Bone marrow (tissue), 2 donors: ENCODE results near the gene RERE.
A peak's percentile ranks its signal among the peaks of the same experiment; 100 is the strongest.
"Not testable (repeated sequence)": the region's sequence is repeated elsewhere in the genome, so short reads cannot be mapped to it uniquely, and the experiment has no call there.

ENCODE experiments used
- DNase-seq, 2 donors: peaks; one replicate each; lab custom pipeline; 2025; lab: John Stamatoyannopoulos, UW

RERE gene

DNA sequence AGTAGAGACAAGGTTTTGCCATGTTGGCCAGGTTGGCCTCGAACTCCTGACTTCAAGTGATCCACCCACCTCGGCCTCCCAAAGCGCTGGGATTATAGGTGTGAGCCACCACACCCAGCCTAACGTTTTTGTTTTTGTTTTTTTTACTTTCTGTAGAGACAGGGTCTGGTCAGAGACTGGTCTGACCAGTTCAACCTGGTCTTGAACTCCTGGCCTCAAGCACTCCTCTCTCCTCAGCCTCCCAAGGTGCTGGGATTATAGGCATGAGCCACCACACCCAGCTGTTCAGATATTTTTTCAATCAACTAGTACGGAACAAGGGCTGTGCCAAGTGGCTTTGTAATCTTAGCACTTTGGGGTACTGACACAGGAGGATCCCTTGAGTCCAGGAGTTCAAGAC, 209.5 kb downstream of the RERE start:
- DNase-seq, result no peak

GRCh38 chr1:8604041-8604945, 213.1 kb downstream of the RERE start:
- DNase-seq, result peak in 1 of 2 donors; percentile 40

GRCh38 chr1:8603220-8603616, 214.2 kb downstream of the RERE start:
- DNase-seq, result no peak

- no peak for DNase-seq
These were observed 214.8 kb downstream of the RERE start for GRCh38 chr1:8602471-8603219.

DNA sequence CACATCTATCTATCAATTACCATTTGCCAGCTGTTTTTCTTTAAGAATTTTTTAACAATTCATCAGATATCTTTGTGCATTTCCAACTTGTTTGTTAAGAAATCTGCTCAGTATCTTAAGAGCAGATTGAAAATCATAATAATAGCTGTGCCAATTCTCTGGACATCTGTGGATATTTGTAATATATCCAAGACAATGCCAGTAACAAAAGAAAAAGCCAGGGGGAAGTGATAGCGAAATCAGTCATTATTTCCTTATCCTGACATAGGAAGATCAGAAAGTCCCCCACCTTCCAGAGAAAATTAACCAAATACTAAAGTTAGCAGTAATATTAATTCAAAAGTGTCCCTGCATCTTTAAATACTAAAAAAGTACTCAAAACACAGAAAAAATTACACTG, 217.1 kb downstream of the RERE start:
- DNase-seq, result no peak

DNA sequence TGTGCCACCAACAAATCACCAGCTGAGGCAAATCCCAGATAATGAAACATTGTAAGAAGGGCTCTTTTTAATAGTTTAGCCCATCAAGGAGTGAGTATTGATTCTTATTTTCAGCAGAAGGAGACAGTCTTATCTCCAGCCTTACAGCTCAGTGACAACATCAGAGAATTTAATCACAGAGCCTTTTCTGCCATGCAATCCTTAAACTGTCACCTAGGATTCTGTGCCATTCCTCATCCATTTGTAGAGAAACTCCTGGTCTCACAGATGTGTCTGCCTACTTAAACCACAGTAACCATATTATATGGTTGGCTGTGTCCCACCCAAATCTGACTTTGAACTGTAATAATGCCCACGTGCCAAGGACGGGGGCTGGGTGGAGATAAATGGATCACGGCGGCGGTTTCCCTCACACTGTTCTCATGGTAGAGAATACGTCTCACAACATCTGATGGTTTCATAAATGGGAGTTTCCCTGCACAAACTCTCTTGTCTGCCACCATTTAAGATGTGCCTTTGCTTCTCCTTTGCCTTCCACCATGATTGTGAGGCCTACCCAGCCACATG, 217.7 kb downstream of the RERE start:
- no peak for DNase-seq

- DNase-seq, result no peak
These were observed 218.7 kb downstream of the RERE start for GRCh38 chr1:8598783-8599182.

DNA sequence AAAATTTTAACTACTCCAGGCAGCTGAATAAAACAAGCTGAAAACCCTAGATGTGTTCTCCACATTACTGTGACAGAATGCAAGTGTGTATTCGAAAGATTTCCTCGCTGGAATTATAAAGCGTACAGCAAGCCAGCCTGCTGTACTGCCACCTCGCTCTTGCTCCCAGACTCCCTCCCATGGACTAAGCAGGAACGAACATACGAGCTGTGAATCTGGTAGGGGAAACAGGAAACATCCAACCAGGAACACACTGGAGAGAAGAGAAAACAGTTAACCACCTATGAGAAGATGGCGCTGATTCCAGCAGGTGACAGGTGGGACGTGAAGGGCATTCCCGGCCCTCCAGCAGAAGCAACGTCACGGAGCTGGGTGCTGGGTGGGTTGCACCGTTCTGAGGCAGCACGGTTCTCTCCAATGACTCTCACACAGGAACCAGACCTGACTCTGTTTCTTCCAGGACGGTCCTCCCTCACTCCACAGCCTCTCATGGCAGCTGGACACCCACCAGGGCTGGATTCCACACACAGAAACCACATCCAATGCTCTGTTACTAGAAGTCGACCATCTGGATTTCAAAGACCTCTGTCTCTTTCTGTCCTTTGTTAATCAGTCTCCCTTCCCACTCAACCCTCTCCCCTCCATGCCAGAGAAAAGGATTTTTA, 219.2 kb downstream of the RERE start:
- no peak for DNase-seq

GRCh38 chr1:8597455-8597854, 220.0 kb downstream of the RERE start:
- DNase-seq, result no peak

DNA sequence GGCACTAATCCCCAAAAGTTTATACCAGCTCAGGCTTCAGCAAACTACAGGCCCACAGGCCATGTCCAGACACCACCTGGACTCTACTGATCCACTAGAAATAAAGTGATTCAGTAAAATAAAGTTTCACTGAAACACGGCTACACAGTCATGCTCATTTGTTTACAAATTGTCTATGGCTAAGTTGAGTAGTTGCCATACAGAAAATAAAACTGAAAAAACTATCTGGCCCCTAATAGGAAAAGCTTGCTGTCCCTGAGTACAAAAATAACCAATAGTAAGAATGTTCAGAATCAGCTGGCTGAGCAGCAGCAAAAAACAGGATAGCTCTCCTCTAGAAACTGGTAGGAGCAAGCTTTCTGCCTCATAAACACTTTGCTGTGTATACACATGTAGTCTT, 221.5 kb downstream of the RERE start:
- no peak for DNase-seq

- DNase-seq, result no peak
These were observed 222.1 kb downstream of the RERE start for GRCh38 chr1:8595332-8595731.

GRCh38 chr1:8593292-8593691, 224.1 kb downstream of the RERE start:
- DNase-seq, result not testable (repeated sequence)

GRCh38 chr1:8591569-8591968, 225.9 kb downstream of the RERE start:
- DNase-seq, result no peak

DNA sequence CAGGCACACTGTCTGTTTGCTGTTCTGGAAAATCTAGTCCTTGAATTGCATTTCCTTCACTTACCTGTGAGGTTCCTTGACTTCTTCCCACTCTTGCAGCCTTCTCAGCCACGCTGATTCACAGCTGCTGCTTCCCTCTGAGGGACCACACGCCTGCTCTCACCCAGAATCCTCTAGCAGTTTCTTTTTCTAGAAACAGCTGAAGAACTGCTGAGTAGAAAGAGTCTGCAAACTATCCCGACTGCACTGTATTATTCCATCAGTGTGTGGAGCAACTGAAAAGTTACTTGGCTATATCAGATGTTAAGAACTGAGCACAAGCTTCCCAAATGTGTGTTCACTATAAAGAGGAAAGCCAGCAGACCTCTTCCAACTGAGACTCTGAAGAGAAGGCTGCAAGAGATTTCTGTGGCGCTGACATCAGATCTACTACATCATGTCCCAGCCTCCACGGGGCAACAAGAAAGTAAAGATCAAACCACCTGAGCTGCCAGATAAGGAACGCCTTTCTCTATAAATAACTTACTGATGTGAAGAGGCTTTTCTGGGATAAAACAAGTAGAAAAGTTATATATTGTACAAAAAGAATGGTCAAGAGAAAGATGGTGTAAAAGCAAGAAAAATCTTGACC, 226.6 kb downstream of the RERE start:
- DNase-seq, result peak in 1 of 2 donors; percentile 30

- no peak for DNase-seq
These were observed 227.9 kb downstream of the RERE start for GRCh38 chr1:8589571-8589970.

GRCh38 chr1:8587784-8588183, 229.7 kb downstream of the RERE start:
- no peak for DNase-seq

DNA sequence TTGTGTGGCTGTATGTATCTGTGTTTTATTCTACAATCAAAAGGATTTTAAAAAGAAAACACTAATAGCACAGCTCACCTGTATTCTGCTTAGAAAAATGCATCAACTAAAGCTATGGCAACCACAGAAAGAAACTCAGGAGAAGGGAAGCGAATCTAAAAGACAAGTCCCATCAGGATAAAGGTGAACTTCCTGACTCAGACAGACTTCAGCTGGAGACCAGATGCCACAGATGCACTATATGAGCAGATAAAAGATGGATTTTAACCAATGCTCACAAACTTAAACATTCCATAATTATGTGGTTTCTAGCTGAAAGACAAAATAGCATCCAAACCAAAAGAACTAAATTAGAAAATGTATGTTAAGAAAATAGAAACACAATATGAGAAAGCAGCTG, 231.0 kb downstream of the RERE start:
- DNase-seq, result no peak

GRCh38 chr1:8584316-8584715, 233.1 kb downstream of the RERE start:
- no peak for DNase-seq

GRCh38 chr1:8583031-8583430, 234.4 kb downstream of the RERE start:
- no peak for DNase-seq

DNA sequence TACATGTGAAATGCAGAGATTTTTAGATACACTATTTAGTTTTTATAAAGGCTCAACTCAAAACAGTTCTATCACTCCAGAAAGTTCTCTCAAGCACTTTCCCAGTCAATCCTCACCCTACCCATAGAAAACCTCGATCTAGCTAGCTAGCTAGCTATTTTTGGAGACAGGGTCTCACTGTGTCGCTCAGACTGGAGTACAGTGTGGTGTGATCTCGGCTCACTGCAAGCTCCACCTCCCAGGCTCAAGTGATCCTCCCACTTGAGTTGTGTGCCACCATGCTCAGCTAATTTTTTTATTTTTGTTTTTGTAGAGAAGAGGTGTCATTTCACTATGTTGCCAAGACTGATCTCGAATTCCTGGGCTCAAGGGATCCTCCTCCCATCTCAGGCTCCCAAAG, 236.9 kb downstream of the RERE start:
- DNase-seq, result no peak

DNA sequence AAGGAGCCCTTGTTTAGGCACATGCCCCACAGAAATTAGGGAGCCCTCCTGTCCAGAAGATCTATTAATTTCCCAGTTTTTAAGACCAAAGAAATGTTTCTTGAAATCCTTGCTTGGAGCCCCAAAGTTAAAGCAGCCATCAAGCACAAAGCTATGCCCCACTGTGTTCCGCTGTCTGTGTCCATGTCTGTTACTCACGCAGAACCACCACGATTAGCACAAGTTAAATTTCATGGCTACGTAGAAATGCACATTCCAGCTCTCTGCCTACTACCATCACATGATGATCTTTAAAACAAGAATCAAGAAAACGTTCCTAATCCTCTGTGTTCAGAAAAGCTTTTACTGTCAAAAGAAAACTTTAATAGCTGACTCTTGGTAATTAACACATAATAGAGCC, 238.5 kb downstream of the RERE start:
- DNase-seq, result no peak
